H1 (cell line): Measurements from ENCODE around the gene NELL1. TPM values are rescaled to one million over a fixed set of nuclear protein-coding genes. Genes with fewer than 3 reads are reported as not detected.

Experiments
- polyA plus RNA-seq, 7 experiments: library from polyadenylated mRNA; depleted of rRNA in 3 of 7; stranded (reverse) in 5 of 7; unstranded in 2 of 7; fragments of >200 nt in 5 of 7; fragments of 200-250 nt in 2 of 7; gene quantifications; 1 replicate in 5 of 7; 2 replicates in 1 of 7; 4 replicates in 1 of 7; pipeline versions ENCODE4 v1.2.1 to v1.2.3, GENCODE V29; 2011 to 2013; ENCODE audit warnings: missing spikeins in 2 of 7, mixed read lengths in 2 of 7
- total RNA-seq: library from RNA; stranded (reverse); fragmentation: NEBNext Ultra II Directional; extraction: Animal tissue kit (Norgen Biotek cat#: 25700); gene quantifications from 2 replicates; pipeline ENCODE4 v1.2.1, GENCODE V29; 2021
- TF ChIP-seq, protein P1 (sequence below): fragments of 300-600 bp; sonication (generic); IDR thresholded peaks from 2 replicates; pipeline ENCODE4 v1.7.1; 2012; ENCODE audit warnings: low read length, moderate library complexity, mild to moderate bottlenecking, inconsistent platforms; ENCODE audit not compliant: insufficient replicate concordance
- TF ChIP-seq, protein P2 (sequence below), 3 experiments: IDR thresholded peaks; 1 replicate in 2 of 3; 2 replicates in 1 of 3; pipeline versions ENCODE4 v1.5.1 to v1.6.1; 2011; ENCODE audit warnings: low read length in 3 of 3, mild to moderate bottlenecking in 3 of 3, inconsistent platforms in 2 of 3, low read depth in 1 of 3, moderate library complexity in 1 of 3; ENCODE audit not compliant: insufficient read depth in 1 of 3; ENCODE audit errors: control extremely low read depth in 1 of 3

The NELL1 gene
- total and polyA plus RNA-seq, 2 of the 8 experiments (the other 6 are each of a cell fraction or from before 2014, with no cell fraction given) = 0.21 TPM; not detected in 1

DNA sequence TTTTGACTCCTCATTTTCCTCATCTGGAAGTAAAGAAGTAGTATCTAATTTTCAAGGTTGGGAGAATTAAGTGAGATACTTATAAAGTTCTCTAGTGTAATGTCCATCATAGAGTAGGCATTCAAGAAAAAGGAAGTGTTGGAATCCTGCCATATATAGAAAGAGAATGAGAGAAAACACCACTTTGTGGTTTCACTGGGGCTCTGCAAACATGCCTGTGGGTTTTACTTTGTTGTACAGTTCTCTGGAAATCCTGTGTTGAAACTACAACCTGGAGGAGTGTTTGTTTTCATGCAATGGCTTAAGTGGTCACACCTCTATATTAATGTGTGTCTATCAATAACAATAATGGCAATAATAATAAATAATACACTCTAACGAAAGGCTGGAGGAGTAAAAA lies 741.7 kb downstream of the NELL1 start (continued):
- TF ChIP-seq, protein P1, sequence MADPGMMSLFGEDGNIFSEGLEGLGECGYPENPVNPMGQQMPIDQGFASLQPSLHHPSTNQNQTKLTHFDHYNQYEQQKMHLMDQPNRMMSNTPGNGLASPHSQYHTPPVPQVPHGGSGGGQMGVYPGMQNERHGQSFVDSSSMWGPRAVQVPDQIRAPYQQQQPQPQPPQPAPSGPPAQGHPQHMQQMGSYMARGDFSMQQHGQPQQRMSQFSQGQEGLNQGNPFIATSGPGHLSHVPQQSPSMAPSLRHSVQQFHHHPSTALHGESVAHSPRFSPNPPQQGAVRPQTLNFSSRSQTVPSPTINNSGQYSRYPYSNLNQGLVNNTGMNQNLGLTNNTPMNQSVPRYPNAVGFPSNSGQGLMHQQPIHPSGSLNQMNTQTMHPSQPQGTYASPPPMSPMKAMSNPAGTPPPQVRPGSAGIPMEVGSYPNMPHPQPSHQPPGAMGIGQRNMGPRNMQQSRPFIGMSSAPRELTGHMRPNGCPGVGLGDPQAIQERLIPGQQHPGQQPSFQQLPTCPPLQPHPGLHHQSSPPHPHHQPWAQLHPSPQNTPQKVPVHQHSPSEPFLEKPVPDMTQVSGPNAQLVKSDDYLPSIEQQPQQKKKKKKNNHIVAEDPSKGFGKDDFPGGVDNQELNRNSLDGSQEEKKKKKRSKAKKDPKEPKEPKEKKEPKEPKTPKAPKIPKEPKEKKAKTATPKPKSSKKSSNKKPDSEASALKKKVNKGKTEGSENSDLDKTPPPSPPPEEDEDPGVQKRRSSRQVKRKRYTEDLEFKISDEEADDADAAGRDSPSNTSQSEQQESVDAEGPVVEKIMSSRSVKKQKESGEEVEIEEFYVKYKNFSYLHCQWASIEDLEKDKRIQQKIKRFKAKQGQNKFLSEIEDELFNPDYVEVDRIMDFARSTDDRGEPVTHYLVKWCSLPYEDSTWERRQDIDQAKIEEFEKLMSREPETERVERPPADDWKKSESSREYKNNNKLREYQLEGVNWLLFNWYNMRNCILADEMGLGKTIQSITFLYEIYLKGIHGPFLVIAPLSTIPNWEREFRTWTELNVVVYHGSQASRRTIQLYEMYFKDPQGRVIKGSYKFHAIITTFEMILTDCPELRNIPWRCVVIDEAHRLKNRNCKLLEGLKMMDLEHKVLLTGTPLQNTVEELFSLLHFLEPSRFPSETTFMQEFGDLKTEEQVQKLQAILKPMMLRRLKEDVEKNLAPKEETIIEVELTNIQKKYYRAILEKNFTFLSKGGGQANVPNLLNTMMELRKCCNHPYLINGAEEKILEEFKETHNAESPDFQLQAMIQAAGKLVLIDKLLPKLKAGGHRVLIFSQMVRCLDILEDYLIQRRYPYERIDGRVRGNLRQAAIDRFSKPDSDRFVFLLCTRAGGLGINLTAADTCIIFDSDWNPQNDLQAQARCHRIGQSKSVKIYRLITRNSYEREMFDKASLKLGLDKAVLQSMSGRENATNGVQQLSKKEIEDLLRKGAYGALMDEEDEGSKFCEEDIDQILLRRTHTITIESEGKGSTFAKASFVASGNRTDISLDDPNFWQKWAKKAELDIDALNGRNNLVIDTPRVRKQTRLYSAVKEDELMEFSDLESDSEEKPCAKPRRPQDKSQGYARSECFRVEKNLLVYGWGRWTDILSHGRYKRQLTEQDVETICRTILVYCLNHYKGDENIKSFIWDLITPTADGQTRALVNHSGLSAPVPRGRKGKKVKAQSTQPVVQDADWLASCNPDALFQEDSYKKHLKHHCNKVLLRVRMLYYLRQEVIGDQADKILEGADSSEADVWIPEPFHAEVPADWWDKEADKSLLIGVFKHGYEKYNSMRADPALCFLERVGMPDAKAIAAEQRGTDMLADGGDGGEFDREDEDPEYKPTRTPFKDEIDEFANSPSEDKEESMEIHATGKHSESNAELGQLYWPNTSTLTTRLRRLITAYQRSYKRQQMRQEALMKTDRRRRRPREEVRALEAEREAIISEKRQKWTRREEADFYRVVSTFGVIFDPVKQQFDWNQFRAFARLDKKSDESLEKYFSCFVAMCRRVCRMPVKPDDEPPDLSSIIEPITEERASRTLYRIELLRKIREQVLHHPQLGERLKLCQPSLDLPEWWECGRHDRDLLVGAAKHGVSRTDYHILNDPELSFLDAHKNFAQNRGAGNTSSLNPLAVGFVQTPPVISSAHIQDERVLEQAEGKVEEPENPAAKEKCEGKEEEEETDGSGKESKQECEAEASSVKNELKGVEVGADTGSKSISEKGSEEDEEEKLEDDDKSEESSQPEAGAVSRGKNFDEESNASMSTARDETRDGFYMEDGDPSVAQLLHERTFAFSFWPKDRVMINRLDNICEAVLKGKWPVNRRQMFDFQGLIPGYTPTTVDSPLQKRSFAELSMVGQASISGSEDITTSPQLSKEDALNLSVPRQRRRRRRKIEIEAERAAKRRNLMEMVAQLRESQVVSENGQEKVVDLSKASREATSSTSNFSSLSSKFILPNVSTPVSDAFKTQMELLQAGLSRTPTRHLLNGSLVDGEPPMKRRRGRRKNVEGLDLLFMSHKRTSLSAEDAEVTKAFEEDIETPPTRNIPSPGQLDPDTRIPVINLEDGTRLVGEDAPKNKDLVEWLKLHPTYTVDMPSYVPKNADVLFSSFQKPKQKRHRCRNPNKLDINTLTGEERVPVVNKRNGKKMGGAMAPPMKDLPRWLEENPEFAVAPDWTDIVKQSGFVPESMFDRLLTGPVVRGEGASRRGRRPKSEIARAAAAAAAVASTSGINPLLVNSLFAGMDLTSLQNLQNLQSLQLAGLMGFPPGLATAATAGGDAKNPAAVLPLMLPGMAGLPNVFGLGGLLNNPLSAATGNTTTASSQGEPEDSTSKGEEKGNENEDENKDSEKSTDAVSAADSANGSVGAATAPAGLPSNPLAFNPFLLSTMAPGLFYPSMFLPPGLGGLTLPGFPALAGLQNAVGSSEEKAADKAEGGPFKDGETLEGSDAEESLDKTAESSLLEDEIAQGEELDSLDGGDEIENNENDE = no peak
- TF ChIP-seq, protein P2, sequence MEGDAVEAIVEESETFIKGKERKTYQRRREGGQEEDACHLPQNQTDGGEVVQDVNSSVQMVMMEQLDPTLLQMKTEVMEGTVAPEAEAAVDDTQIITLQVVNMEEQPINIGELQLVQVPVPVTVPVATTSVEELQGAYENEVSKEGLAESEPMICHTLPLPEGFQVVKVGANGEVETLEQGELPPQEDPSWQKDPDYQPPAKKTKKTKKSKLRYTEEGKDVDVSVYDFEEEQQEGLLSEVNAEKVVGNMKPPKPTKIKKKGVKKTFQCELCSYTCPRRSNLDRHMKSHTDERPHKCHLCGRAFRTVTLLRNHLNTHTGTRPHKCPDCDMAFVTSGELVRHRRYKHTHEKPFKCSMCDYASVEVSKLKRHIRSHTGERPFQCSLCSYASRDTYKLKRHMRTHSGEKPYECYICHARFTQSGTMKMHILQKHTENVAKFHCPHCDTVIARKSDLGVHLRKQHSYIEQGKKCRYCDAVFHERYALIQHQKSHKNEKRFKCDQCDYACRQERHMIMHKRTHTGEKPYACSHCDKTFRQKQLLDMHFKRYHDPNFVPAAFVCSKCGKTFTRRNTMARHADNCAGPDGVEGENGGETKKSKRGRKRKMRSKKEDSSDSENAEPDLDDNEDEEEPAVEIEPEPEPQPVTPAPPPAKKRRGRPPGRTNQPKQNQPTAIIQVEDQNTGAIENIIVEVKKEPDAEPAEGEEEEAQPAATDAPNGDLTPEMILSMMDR (IDR thresholded peaks at IDR 0.05; ENCODE audit: control extremely low read depth in 1 of 3, insufficient read depth in 1 of 3, low read depth in 1 of 3, low read length in 3 of 3) = no peak
